GM21576 (cell line): Measurements from ENCODE around the gene UQCC5.

ENCODE experiments used
- ATAC-seq: cut with Tn5 transposase; IDR thresholded peaks from one replicate; pipeline ENCODE4 v1.9.1; 2021; ENCODE audit warnings: mild to moderate bottlenecking, moderate library complexity; ENCODE audit not compliant: unreplicated experiment

Gene UQCC5

DNA sequence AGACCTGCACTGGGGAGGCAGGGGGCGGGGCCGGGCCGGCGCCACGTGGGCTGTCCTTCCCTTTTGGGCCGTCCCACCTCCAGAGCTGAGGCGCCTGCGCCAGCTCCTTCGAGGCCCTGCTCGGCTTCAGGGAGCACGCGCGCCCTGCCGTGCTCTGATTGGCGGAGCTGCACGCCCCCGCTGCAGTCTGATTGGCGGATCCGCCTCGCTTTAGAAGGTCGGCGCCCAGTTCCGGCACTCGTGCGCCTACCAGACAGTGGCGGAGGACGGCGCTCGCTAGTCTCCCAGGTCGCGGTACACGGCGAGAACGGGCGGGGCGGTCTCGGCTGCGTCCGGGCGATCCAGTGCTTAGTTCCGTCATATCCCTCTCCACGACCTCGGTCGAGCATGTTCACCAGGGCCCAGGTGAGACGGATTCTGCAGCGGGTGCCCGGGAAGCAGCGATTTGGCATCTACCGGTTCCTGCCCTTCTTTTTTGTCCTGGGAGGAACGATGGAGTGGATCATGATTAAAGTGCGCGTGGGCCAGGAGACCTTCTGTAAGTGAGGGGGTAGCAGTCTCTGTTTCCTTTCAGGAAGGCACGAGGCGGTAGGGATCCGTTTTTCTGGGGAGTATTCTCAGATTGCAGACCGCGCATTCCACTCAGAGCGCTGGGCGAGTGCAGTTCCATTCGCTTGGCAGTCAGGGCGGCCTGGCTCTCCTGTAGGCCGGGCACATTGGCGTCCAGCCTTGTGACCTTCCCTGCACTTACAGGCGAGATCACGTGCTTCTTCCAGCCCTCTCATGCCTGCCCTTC is at the start of gene UQCC5:
TSS of gene UQCC5 (plus strand) at position 237 of the 796 bp plus-strand sequence. CDS start at position 388, 151 bp downstream.
- peak; percentile 81 for ATAC-seq

DNA sequence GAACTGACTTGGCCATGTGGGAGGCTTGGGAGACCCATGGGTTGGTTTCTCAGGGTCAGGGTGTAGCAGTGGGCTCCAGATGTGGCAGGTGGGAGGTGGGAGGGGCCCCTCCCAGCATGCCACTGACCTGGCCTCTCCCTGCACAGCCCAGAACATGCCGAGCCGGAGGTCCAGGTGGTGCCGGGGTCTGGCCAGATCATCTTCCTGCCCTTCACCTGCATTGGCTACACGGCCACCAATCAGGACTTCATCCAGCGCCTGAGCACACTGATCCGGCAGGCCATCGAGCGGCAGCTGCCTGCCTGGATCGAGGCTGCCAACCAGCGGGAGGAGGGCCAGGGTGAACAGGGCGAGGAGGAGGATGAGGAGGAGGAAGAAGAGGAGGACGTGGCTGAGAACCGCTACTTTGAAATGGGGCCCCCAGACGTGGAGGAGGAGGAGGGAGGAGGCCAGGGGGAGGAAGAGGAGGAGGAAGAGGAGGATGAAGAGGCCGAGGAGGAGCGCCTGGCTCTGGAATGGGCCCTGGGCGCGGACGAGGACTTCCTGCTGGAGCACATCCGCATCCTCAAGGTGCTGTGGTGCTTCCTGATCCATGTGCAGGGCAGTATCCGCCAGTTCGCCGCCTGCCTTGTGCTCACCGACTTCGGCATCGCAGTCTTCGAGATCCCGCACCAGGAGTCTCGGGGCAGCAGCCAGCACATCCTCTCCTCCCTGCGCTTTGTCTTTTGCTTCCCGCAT is 49.2 kb upstream of the UQCC5 start:
- no peak for ATAC-seq

- ATAC-seq, result no peak
Observed at GRCh38 chr3:52487788-52488691, 48.4 kb upstream of the UQCC5 start.

DNA sequence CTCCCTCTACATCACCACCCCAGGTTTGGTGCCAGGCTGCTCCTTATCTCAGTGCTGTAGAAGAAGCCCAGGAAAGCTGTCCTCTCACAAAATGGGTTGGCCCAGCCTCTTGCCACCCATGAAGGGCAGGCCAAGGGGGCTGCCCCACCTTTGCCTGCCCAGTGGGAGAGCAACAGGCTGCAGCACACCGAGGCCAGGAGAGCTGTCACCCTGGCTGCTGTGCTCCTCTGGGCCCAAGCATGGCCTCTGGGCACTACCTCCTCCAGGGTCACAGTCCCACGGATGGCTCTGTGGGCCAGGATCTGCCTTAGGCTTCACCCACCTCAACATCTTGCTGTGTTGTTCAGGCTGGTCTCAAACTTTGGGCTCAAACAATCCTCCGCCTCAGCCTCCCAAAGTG is 47.7 kb upstream of the UQCC5 start:
- no peak for ATAC-seq

DNA sequence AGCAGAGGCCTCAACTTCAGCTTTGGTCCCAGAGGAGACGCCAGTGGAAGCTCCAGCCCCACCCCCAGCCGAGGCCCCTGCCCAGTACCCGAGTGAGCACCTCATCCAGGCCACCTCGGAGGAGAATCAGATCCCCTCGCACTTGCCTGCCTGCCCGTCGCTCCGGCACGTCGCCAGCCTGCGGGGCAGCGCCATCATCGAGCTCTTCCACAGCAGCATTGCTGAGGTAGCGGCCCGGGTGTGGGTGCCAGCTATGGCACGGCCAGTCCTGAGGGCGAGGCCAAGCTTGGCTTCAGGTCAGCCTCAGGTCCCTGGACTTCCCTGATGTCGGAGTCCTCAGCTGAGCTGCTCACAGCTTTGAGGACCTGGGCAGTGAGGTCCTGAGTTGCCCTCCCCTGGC is 47.0 kb upstream of the UQCC5 start:
- no peak for ATAC-seq

- no peak for ATAC-seq
Observed at GRCh38 chr3:52490035-52490938, 46.1 kb upstream of the UQCC5 start.

- ATAC-seq, result no peak
Observed at GRCh38 chr3:52490939-52491526, 45.4 kb upstream of the UQCC5 start.

DNA sequence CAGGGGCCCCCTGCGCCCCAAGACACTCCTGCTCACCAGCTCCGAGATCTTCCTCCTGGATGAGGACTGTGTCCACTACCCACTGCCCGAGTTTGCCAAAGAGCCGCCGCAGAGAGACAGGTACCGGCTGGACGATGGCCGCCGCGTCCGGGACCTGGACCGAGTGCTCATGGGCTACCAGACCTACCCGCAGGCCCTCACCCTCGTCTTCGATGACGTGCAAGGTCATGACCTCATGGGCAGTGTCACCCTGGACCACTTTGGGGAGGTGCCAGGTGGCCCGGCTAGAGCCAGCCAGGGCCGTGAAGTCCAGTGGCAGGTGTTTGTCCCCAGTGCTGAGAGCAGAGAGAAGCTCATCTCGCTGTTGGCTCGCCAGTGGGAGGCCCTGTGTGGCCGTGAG is 44.3 kb upstream of the UQCC5 start:
- ATAC-seq, result no peak

DNA sequence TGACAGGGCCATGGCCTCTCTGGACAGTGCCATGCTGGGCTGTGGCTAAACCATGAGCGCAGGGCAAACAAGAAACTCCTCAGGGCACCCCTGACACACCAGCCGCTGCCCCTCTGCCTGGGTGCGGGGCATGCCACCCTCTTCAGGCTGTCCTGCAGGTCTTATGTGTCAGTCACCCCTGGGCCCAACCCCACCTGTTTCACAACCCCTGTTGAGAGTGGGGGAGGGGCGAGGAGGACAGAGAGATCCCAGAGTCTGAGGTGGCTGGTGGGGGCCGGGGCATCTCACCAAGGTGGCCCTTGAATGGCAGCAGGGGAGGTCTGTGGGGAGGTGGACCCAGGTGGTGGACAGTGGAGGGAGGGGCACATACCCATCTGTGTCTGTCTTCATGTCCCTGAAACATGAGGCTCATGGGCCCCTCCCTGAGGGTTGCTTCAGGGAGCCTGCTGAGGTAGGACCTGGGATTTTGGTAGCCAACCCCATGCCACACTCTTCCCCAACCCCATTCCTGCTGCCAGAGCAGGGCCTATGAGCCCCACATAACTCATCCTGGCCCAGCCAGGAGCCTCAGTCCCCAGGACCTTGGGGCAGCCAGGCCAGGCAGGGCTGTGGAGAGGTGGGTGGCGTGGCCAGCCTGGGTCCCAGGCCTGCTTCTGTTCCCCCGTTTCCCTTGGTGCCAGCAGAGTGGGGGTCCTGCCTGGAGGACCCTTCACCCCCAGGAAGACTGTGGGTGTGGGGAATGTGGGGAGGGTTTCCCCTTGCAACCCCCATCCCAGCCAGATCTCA is 43.0 kb upstream of the UQCC5 start:
- ATAC-seq, result no peak

DNA sequence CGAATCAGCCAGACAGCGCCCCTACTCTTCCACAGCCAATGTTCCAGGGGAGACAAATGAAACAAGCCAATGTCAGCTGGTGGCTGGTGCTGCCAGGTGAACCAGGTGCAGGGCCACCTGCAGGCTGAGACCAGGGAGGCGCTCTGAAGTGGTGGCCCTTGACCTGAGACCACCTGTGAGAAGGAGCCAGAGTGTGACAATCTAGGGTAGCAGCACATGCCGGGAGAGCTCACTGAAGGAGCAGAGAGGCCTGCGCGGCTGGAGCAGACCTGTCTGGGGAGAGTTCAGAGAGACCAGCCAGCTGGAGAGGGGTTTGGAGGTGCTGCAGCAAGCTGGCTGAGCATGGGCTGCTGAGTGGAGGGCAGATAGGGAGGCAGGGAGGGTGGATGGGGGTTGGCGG is 42.0 kb upstream of the UQCC5 start:
- ATAC-seq, result no peak

DNA sequence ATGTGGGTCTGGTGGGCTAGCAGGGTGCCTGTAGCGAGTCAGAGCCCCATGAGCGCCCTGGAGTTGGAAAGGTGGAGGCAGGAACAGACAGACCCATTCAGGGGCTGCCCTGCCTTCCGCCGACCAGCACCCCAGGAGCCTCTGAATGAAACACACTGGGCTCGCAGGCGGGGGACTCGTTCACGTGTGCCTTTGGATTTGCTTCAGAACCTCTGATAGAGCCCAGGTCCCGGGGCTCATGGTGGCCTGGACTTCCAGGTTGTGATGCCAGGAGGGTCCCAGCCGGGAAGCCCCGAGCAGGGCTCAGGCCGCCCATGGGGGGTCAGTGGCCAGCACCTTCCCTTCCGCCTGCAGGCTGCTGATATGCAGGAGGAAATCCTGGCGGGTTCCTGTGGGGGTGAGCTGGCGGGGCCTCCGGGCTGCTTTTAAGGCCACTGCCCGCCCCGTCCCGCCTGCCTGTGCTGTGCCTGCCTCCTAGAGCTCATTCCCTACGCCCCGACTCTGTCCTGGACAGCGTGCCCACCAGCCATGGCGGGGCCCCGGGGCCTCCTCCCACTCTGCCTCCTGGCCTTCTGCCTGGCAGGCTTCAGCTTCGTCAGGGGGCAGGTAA is 41.4 kb upstream of the UQCC5 start, which contains the start of gene STAB1:
TSS of gene STAB1 (plus strand) at position 453 of the 610 bp plus-strand sequence. CDS start at position 529, 76 bp downstream.
- no peak for ATAC-seq

DNA sequence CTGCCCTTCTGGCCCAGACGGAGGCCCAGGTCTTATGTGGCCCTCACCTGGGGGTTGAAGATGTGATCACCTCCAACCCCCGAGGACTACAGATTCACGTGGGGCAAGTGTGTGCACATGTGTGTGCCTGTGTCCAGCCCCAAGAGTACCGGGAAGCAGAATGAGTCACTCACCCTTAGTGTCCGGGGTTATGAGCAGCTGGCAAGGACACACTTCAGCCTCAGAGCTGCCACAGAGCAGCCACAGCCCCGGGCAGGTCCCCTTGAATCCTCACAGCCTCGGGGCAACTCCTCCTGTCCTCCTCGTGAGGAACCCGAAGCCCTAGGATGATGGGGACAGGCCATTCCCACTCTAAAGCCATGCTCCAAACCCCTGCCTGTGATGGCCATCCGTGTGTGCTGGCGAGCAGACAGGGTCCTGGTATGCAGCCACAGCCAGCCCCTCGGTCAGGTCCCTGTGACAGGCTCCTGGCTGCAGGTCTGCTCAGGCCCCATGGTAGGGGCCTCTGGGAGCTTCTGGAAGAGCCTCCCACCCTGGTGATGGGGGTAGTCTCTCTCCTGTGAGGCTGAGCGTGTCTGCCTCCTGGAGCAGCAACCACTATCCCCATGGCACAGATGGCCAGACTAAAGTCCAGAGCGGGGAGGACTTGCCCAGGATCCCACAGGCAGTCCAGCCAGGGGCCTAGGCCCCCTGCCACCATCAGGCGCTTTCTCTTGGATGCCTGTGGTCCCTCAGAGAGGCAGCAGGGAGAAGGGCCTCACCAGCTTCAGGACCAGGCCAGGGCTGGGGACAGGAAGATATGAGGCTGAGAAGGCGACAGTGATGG is 40.4 kb upstream of the UQCC5 start:
- no peak for ATAC-seq

- ATAC-seq, result no peak
Observed at GRCh38 chr3:52498137-52499054, 38.0 kb upstream of the UQCC5 start.

- ATAC-seq, result no peak
Observed at GRCh38 chr3:52501046-52501445, 35.4 kb upstream of the UQCC5 start.

- no peak for ATAC-seq
Observed at GRCh38 chr3:52502001-52502400, 34.4 kb upstream of the UQCC5 start.

GRCh38 chr3:52502808-52503350 is 33.5 kb upstream of the UQCC5 start:
- no peak for ATAC-seq
